ENCODE data around the gene DNAJB8.
A peak's percentile ranks its signal among the peaks of the same experiment; 100 is the strongest.

DNAJB8 gene

DNA sequence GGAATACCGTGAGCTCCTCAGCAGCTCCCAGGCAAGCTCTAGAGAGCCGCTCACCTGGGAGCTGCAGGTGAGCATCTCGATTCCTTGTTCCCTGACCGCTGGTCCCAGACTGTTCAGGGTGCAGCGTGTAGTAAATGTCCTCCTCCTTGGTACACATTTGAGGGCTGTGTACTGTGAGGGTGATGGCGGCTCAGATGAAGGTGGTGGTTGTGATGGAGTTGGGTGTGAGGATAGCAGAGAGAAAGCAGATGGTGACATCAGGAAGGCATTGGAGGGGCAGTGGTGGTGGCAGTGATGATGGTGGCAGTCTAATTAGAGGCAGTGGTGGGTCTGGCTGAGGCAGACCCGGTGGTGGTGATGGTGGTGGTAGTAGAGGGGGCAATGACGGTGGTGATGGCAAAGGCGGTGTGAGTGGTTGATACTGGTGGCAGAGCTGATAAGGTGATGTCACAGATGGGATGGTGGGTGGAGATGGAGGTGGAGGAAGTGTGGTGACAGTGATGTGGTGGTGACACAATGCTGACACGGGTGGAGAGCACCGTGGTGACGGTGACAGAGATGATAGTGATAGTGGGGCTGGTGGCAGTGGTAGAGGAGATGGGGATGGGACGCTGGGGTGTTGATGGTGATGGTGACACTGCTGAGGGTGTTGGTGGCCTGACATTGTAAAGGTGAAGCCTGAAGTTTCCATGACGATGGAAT, at the start of gene DNAJB8:
DNAJB8 (minus strand) TSS at position 51 of the 702 bp plus-strand sequence. CDS start 3,645 bp downstream, outside the sequence.
- DNase-seq = no peak

- no peak for DNase-seq
Observed at GRCh38 chr3:128515967-128516366, 49.3 kb upstream of the DNAJB8 start.

DNA sequence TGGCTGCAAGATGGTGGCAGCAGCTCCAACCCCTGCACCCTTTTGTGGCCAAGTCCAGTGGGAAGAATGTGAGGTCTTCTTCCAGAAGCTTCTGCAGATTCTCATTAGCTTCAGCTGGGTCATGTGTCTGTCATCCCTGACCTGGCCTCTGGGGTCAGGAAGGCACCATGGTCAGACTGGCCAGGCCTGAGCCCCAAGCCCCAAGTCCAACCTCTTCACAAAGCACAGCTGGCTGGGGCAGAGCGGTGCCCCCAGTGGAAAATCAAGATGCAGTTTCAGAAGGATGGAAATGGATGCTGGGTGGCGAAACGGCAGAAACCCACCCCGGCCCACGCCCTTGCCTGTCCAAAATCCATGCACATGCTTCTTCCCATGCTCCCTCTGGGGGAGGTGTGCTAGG, 42.2 kb upstream of the DNAJB8 start:
- DNase-seq = no peak

DNA sequence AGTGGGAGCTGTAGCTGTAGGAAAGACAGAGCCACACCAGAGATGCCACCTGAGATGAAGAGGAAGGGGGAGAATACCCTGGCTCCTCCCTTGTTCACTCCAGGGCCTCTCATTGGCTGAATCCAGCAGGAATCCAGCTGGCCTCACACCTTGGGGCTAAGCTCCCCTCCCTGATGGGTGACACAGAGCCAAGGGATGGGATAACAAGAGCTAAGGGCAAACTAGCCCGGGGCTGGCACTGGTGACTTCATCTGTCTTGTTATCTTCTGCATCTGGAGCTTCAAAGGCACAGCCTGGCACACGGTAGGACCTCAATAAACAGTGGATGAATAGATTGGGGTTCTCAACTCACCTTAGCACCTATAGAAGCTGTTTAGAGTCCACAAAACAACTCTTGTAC, 40.1 kb upstream of the DNAJB8 start:
- DNase-seq = no peak

DNA sequence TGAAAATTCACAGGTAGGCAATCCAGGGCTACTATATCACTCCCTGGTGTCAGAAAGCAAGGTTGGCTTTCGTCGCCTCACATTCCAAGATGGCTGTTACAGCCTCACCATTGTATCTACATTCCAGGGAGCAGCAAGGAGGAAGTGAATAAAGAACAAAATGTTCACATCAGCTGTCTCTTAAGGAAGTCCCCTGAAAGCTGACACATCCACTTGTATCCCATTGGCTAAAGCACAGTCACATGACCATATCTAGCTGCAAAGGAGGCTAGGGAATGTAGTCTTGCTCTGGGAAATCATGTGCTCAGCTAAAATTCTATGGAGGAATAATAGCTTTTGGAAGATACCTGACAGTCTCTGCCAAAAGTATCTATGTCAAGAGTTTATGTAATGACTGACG, 39.1 kb upstream of the DNAJB8 start:
- DNase-seq = no peak

DNA sequence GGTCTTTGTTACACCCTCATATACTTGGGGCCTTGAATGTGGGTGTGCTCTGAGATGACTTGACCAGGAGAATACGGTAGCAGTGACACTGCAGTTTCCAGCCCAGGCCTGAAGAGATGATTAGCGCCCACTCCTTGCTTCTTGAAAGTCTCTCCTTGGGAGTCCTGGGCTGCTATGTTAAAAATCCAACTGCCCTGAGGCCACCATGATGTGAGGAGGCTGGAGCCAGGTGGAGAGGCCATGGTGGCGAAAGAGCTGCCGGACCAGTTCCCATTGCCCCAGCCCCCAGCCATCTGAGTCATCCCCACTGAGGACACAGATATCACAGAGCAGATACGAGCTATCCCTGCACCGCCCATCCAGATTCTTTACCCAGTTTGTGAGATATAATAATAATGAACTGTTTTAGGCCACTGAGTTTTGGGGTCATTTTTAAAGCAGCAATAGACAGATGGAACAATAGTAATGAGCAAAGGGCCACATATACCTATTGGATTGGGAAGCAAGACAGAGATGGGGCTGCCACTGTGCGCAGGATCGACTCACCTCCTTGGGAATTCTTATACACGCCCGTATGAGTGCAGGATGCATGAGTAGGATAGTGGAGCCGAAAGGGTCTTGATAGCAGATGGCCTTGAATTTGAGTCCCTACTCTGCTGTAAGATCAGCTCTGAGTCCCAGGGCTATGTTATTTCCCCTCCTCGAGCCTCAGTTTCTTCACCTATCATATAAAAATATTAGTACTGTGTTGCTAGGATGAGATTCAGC, 38.5 kb upstream of the DNAJB8 start:
- no peak for DNase-seq

DNA sequence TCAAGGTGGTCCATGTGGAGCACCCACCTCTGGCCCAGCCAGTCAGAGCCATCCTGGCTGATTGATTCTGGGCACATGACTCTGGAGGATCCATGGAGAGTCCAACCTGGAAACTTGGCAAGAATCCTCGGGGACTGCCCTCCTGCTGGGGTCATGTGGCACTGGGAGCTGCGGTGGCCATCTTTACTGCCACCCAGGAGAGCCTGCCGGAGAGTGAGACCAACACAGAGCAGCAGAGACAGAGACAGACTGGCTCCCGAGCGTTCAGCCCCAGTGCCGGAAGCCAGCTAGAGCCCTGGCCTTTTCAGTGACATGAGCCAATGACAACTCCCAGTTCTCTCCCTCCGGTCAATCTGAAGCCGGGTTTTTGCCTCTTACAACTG, 37.8 kb upstream of the DNAJB8 start:
- DNase-seq = no peak

GRCh38 chr3:128503751-128504532, 37.3 kb upstream of the DNAJB8 start:
- no peak for DNase-seq

- DNase-seq = no peak
Observed at GRCh38 chr3:128503164-128503651, 36.5 kb upstream of the DNAJB8 start.

GRCh38 chr3:128502712-128503111, 36.0 kb upstream of the DNAJB8 start:
- no peak for DNase-seq

GRCh38 chr3:128501431-128501830, 34.7 kb upstream of the DNAJB8 start:
- DNase-seq = no peak

DNA sequence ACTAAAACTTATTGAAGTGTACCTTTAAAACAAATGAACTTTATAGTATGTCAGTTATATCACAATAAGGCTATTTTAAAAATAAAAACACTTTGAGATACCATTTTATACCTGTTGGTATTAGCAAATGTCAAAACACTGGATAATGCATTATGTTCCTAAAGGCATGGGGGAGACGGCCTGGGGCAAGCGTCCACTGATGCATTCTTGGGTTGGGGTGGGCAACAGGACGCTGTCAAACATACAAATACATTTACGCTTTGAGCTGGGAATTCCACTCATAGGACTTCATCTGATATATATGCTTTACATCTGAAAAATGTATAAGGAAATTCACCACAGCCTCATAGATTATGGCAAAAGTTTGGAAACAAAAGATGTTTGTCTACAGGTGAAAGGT, 33.9 kb upstream of the DNAJB8 start:
- DNase-seq = no peak

DNA sequence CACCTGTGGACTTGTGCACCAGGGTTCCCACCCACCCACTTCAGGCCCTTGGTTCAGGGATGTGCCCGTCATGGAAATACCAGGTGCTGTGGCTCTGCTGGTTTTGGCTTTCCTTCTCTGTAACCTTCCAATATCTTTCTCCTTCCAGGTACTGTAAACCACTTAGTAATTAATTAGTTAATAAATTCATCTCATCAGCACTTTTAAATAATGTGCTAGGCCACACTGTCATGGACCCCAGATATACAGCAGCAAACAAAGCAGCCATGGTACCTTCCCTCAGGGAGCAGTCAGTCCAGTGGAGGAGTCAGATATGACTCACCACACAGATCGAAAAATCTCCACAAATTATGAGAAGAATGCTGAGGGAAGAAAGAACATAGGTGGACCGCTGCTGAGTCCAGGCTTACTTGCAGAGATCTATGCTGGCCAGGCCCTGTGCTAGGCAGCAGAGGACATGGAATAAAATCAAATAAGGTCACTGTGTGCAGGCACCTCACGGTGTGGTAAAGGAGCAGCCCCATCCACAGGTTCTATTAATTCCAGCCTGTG, 33.1 kb upstream of the DNAJB8 start:
- DNase-seq = no peak

DNA sequence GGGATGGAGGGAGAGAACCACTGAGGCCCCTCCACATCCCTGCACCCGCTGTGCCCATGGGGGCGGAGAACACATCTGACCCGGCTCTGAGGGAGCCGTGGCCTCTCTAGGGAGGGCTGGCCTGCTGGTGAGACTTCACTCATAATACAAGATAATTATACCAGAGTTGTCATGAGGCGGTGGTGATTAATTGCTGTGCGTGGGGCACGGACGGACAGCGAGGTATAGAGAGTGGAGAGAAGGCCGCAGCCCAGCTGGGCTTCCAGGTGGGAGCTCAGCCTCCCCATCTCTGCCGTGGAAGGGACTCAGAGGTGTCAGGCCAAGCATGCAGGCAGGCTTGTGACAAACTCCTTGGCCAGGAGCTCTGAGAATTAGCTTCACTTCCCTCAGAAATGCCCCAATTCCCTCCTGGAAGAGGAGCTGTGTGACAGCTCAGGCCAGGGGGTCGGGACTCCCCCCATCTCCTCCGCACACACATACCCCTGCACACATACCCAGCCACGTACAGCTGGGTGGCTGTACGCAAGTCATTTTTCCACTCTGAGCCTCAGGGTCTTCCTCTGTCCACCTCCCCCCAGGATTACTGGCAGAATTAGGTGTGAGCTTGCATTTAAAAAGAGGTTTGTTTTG, 32.3 kb upstream of the DNAJB8 start:
- DNase-seq = no peak

GRCh38 chr3:128498127-128498626, 31.5 kb upstream of the DNAJB8 start:
- no peak for DNase-seq

GRCh38 chr3:128497305-128498126, 30.8 kb upstream of the DNAJB8 start:
- peak; percentile 21 for DNase-seq

DNA sequence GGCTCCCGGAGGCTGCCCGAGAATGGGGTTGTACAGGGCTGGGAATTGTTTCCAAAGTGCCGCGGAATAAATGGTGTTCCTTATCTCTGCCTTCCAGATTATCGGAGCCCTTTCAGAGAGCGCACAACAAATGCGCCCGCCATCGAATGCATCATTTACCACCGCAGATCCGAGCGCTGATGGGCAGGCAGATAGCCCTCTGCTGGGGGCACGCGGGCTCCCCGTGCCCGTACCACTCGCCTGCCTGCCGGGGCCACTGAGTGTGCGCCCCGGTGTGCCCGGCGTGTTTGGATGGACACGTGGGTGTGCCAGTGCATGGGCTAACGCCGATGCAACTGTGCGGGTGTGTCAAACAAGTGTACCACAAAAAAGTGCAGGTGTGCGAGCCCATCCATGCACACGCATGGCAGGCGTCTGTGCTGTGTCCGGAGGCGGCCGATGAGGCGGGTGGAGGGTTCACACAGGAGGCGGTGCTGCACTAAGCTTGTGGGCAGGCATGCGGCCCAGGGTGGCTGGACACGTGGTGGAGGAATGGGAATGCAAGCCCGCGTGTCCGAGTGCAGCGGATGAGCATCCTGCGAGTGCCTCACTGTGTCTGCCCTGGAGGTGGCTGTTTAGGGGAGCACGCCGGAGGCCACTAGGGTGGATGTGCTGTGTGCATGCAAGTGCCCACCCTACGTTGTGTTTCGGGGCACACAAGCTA, 30.1 kb upstream of the DNAJB8 start:
- no peak for DNase-seq

DNA sequence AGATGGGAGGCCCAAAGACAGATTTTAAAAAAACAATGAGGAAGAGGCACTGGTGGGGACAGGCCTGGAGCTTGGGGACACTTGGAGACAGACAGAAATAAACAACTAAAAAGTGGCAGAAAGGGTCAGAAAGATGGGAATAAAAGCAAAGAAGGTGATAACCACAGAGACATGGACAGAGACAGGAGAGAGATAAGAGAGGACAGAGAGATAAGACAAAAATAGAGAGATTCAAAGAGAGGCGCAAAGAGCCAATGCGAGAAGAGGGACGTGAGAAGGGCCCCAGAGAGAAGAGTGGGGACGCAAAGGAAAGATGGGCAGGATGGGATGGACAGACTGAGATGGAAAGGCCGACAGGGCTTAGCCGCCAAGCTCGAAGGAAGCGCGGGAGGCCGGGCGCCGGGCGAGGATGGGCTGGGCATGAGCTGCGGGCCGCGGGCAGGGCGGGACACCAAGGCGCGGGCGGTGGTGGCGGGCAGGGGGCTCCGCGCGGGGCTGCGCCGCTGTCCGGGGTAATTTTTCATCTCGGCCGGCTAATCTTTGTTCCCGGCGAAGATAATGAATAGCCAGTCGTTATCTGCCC, 29.4 kb upstream of the DNAJB8 start:
- no peak for DNase-seq

DNA sequence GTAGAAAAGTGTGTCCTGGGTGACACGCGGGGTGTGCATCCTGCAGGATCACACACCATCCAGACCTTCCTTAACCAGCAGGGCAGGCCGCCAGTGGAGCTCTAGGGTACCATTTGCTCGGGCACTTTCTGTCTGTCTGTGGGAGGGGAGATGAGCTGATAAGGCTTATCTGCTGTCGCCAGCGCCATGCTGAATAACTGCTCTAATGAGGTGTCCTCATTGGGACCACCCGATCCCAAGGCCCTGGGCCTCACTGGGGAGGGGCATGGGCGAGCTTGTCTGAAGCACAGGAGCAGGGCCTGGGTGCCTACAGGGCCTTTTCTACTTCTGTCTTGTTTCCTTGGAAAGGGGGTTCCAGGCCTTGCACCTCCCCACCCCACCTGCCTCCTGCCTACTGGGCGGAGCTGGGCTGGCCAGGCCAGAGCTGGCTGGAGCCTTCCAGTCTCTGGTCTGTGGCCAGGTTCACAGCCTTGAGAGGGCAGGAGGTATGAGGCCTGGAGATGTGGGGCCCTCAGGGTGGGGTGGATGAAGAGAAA, 28.8 kb upstream of the DNAJB8 start:
- DNase-seq = peak; percentile 75

DNA sequence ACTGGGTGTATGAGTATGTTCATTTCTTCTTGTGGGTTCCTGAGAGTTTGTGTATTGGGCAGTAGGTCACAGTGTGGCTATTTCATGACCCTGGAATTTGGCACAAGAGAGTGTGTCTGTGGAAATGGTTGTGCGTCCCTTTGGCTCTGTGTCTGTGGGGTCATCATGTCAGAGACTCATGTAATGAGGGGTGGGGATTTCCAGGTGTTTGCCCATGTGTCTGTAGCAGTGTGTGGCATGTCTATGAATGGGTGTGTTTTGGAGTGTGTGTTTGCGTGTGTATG, 27.6 kb upstream of the DNAJB8 start:
- no peak for DNase-seq
